Panc1 (cell line): ENCODE data around the gene SPATS2L. TPM values are rescaled to one million over a fixed set of nuclear protein-coding genes. Genes with fewer than 3 reads are reported as not detected.

Source experiments
- ATAC-seq: fragments of 200-7000 bp; cut with Tn5 transposase; 2 replicates; pipeline ENCODE4 v1.9.1; 2020; ENCODE audit warnings: mild to moderate bottlenecking, moderate library complexity
- BruUV-seq: library from RNA; stranded (reverse); fragments of 400-500 nt; replicated peaks from 2 replicates; lab custom pipeline; 2021; lab: Mats Ljungman, UMichigan
- CTCF ChIA-PET: fragments of 300-600 bp; sonication (Branson Sonifier 250); formaldehyde crosslinking; loops from one replicate; lab custom pipeline; 2022; ENCODE audit warnings: antibody characterized with exemption; lab: Charles Lee
- POLR2A ChIA-PET: fragments of 300-600 bp; sonication (Branson Sonifier 250); formaldehyde crosslinking; loops from one replicate; lab custom pipeline; 2022; ENCODE audit warnings: antibody characterized with exemption; lab: Charles Lee
- DNase-seq: peaks from one replicate; pipeline ENCODE4 v3.0.0-alpha.2; 2010; ENCODE audit warnings: low read depth, low spot score
- H3K27ac ChIP-seq: 2 replicates; pipeline ENCODE4 v1.5.1; 2011; ENCODE audit warnings: mild to moderate bottlenecking, low read length, inconsistent platforms
- H3K27me3 ChIP-seq: fragments of 200-500 bp; sonication (Bioruptor generic); 2 replicates; pipeline ENCODE4 v1.6.0; 2014; ENCODE audit warnings: low read length, inconsistent platforms; ENCODE audit not compliant: control insufficient read depth, insufficient read depth
- H3K36me3 ChIP-seq: fragments of 200-500 bp; sonication (Bioruptor generic); 2 replicates; pipeline ENCODE4 v1.5.1; 2014; ENCODE audit warnings: inconsistent platforms, mild to moderate bottlenecking, low read length, moderate library complexity; ENCODE audit not compliant: control insufficient read depth, insufficient read depth
- H3K4me1 ChIP-seq: 2 replicates; pipeline ENCODE4 v1.5.1; 2011; ENCODE audit warnings: inconsistent platforms, mild to moderate bottlenecking, low read length, moderate library complexity; ENCODE audit not compliant: control insufficient read depth, insufficient read depth
- H3K4me3 ChIP-seq, 2 experiments: 2 replicates each; pipeline ENCODE4 v1.5.1; 2011 to 2012; ENCODE audit warnings: low read depth in 2 of 2, low read length in 2 of 2, mild to moderate bottlenecking in 2 of 2, inconsistent platforms in 1 of 2, moderate library complexity in 1 of 2
- H3K9me3 ChIP-seq: fragments of 200-500 bp; sonication (Bioruptor generic); 2 replicates; pipeline ENCODE4 v1.5.1; 2014; ENCODE audit warnings: low read depth, mild to moderate bottlenecking, inconsistent platforms, low read length, moderate library complexity; ENCODE audit not compliant: control insufficient read depth, insufficient read depth
- CTCF ChIP-seq: fragments of 450-650 bp; IDR thresholded peaks from 2 replicates; pipeline ENCODE4 v1.5.1; 2017; ENCODE audit warnings: mild to moderate bottlenecking
- POLR2AphosphoS5 ChIP-seq: IDR thresholded peaks from 2 replicates; pipeline ENCODE4 v1.6.1; 2012; ENCODE audit warnings: mild to moderate bottlenecking, low read depth, low read length, moderate library complexity
- SIN3A ChIP-seq: IDR thresholded peaks from 2 replicates; pipeline ENCODE4 v1.6.1; 2012; ENCODE audit warnings: low read depth, mild to moderate bottlenecking, low read length, moderate library complexity, borderline replicate concordance; ENCODE audit not compliant: insufficient read depth
- TCF7L2 ChIP-seq: IDR thresholded peaks from 2 replicates; pipeline ENCODE4 v1.6.1; 2011; ENCODE audit warnings: mild to moderate bottlenecking, low read depth, low read length, inconsistent platforms
- in situ Hi-C: cut with HindIII; loops from 2 replicates; pipeline ENCODE4 v1.10.0; 2016; ENCODE audit warnings: low sequenced_read_pairs, low pct_unique_long_range_greater_than_20kb
- intact Hi-C: fragments of 100-400 bp; cut with micrococcal nuclease; formaldehyde crosslinking; loops from one replicate; pipeline ENCODE4 v1.10.0; 2022; ENCODE audit not compliant: unreplicated experiment
- total RNA-seq: library from RNA; stranded (reverse); gene quantifications from one replicate; pipeline ENCODE4 v1.2.1, GENCODE V29; 2021; ENCODE audit not compliant: unreplicated experiment
- TF ChIP-seq, protein P1 (sequence below), 2 experiments: IDR thresholded peaks; 2 replicates each; pipeline ENCODE4 v1.6.1; 2011 to 2012; ENCODE audit warnings: low read depth in 2 of 2, control low read depth in 1 of 2, low read length in 1 of 2, mild to moderate bottlenecking in 1 of 2, moderate library complexity in 1 of 2; ENCODE audit not compliant: insufficient read depth in 1 of 2

Gene SPATS2L
- total RNA-seq, 1 experiment from 2014 or later: 282 TPM

DNA sequence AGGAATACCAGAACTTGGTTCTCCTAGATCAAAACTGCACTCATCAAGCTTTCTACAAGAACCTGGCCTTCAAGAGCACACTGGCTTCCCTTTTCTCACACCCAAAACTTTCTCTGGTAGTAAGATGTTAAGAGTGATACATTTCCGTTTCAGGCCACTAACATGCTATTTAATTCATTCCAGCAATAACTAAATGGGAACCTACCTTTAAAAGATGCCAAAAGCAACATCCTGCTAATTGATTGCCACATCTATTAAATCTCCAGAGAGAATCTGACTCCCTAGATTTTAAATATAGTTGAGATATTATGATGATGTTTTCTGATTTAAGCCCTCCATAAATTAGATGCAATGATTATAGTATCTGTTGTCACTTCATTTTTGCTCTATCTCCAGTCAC lies 131.8 kb downstream of the SPATS2L start:
- DNase-seq (no peak), ATAC-seq (no peak)
- Histone ChIP-seq H3K36me3 (peaks cover 41% of the 10 kb centered on the region), H3K4me3 (no peak overlapping the region), H3K9me3 (no peaks in the 10 kb centered on the region), H3K4me1 (peaks cover 13% of the 10 kb centered on the region; the same call in 1 of the 2 replicates), H3K27ac (0 out of 2 replicates have a peak overlapping the region, but pooled peaks have one; percentile 1), H3K27me3 (no peaks in the 10 kb centered on the region)
- intact Hi-C loops: no loop called here
- TF ChIP-seq CTCF: no peak
- no peak for TF ChIP-seq POLR2AphosphoS5
- no peak for TF ChIP-seq TCF7L2
- no peak for TF ChIP-seq SIN3A
- TF ChIP-seq, protein P1, sequence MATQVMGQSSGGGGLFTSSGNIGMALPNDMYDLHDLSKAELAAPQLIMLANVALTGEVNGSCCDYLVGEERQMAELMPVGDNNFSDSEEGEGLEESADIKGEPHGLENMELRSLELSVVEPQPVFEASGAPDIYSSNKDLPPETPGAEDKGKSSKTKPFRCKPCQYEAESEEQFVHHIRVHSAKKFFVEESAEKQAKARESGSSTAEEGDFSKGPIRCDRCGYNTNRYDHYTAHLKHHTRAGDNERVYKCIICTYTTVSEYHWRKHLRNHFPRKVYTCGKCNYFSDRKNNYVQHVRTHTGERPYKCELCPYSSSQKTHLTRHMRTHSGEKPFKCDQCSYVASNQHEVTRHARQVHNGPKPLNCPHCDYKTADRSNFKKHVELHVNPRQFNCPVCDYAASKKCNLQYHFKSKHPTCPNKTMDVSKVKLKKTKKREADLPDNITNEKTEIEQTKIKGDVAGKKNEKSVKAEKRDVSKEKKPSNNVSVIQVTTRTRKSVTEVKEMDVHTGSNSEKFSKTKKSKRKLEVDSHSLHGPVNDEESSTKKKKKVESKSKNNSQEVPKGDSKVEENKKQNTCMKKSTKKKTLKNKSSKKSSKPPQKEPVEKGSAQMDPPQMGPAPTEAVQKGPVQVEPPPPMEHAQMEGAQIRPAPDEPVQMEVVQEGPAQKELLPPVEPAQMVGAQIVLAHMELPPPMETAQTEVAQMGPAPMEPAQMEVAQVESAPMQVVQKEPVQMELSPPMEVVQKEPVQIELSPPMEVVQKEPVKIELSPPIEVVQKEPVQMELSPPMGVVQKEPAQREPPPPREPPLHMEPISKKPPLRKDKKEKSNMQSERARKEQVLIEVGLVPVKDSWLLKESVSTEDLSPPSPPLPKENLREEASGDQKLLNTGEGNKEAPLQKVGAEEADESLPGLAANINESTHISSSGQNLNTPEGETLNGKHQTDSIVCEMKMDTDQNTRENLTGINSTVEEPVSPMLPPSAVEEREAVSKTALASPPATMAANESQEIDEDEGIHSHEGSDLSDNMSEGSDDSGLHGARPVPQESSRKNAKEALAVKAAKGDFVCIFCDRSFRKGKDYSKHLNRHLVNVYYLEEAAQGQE (IDR thresholded peaks at IDR 0.05; ENCODE audit: insufficient read depth in 1 of 2, low read depth in 2 of 2, low read length in 1 of 2): no peak
- in situ Hi-C loops: no loop called here
- ChIA-PET CTCF (no interaction called here), POLR2A (no interaction called here)
- no TSS peak for BruUV-seq

- POLR2A ChIA-PET: no interaction called here
- Histone ChIP-seq H3K36me3 (peaks cover 38% of the 10 kb centered on the region), H3K4me1 (peaks cover 13% of the 10 kb centered on the region; the same call in 1 of the 2 replicates), H3K4me3 (no peak overlapping the region), H3K27me3 (no peaks in the 10 kb centered on the region), H3K27ac (peak overlapping the region; percentile 1; the same call in 1 of the 2 replicates), H3K9me3 (no peaks in the 10 kb centered on the region)
- in situ Hi-C loops: no loop called here
- CTCF ChIA-PET: no interaction called here
- ATAC-seq (no peak), DNase-seq (no peak)
- intact Hi-C loops: no loop called here
- BruUV-seq: no TSS peak
- TF ChIP-seq, protein P1 (IDR thresholded peaks at IDR 0.05; ENCODE audit: insufficient read depth in 1 of 2, low read depth in 2 of 2, low read length in 1 of 2): no peak
These were observed 132.4 kb downstream of the SPATS2L start for GRCh38 chr2:200438846-200439245.
